Ascending aorta (tissue), 2 donors: ENCODE measurements around the gene MOCS2. TPM values are rescaled to one million over a fixed set of nuclear protein-coding genes. Genes with fewer than 3 reads are reported as not detected.

Source experiments
- DNase-seq, 2 donors: peaks; one replicate each; pipeline ENCODE4 v3.0.0-alpha.2; 2019; ENCODE audit warnings: low spot score in 2 of 2
- H3K27ac ChIP-seq, 2 donors: fragments of 200-600 bp; sonication (generic); one replicate each; pipeline ENCODE4 v1.5.1; 2016 to 2017; ENCODE audit warnings: mild to moderate bottlenecking in 1 of 2
- H3K27me3 ChIP-seq: fragments of 200-600 bp; sonication (generic); one replicate; pipeline ENCODE4 v1.5.1; 2017
- H3K36me3 ChIP-seq, 2 donors: fragments of 200-600 bp; sonication (generic); one replicate each; pipeline ENCODE4 v1.5.1; 2016
- H3K4me1 ChIP-seq, 2 donors: fragments of 200-600 bp; sonication (generic); one replicate each; pipeline ENCODE4 v1.5.1; 2016 to 2017; ENCODE audit warnings: mild to moderate bottlenecking in 1 of 2
- H3K4me3 ChIP-seq, 2 donors: fragments of 200-600 bp; sonication (generic); one replicate each; pipeline ENCODE4 v1.5.1; 2016 to 2017; ENCODE audit warnings: mild to moderate bottlenecking in 1 of 2
- H3K9me3 ChIP-seq, 2 donors: fragments of 200-600 bp; sonication (generic); one replicate each; pipeline ENCODE4 v1.5.1; 2016
- CTCF ChIP-seq, 3 experiments: fragments of 200-600 bp in 2 of 3; fragments of 450-650 bp in 1 of 3; sonication (generic) in 2 of 3; IDR thresholded peaks; one replicate each; pipeline ENCODE4 v1.5.1; 2016 to 2019; ENCODE audit warnings: antibody characterized with exemption in 3 of 3, mild to moderate bottlenecking in 1 of 3, moderate library complexity in 1 of 3
- intact Hi-C: fragments of 100-400 bp; cut with DNase I; formaldehyde crosslinking; loops from one replicate; pipeline ENCODE4 v1.15.1; 2023
- total RNA-seq: library from RNA; depleted of rRNA; stranded (reverse); fragments of >200 nt; gene quantifications from one replicate; pipeline ENCODE4 v1.1.0, GENCODE V29; 2016

Gene MOCS2
- total RNA-seq, 1 donor from 2014 or later: 21.3 TPM

- H3K27me3 ChIP-seq: no peaks in the 10 kb centered on the region
- DNase-seq: no peak
- no peaks in the 10 kb centered on the region for H3K36me3 ChIP-seq
- no peaks in the 10 kb centered on the region for H3K9me3 ChIP-seq
- H3K4me3 ChIP-seq: no peak overlapping the region
- no peak for TF ChIP-seq CTCF (IDR thresholded peaks at IDR 0.05)
- H3K4me1 ChIP-seq: peaks cover 0 to 3% of the 10 kb centered on the region in 2 donors
- H3K27ac ChIP-seq: no peak overlapping the region
- intact Hi-C loops: no loop called here
These were observed 21.9 kb downstream of the MOCS2 start for GRCh38 chr5:53087621-53088121.

GRCh38 chr5:53087171-53087570 is 22.4 kb downstream of the MOCS2 start:
- H3K4me1 ChIP-seq: peaks cover 0 to 3% of the 10 kb centered on the region in 2 donors
- H3K27ac ChIP-seq: no peak overlapping the region
- H3K9me3 ChIP-seq: no peaks in the 10 kb centered on the region
- TF ChIP-seq CTCF (IDR thresholded peaks at IDR 0.05): no peak
- no peaks in the 10 kb centered on the region for H3K27me3 ChIP-seq
- no peaks in the 10 kb centered on the region for H3K36me3 ChIP-seq
- no peak for DNase-seq
- intact Hi-C loops: no loop called here
- no peak overlapping the region for H3K4me3 ChIP-seq

GRCh38 chr5:53084546-53085255 is 24.9 kb downstream of the MOCS2 start:
- TF ChIP-seq CTCF (IDR thresholded peaks at IDR 0.05): no peak
- Histone ChIP-seq H3K4me3 (no peak overlapping the region), H3K27ac (no peak overlapping the region), H3K27me3 (no peaks in the 10 kb centered on the region), H3K9me3 (no peaks in the 10 kb centered on the region), H3K4me1 (no peaks in the 10 kb centered on the region), H3K36me3 (no peaks in the 10 kb centered on the region)
- intact Hi-C loops: no loop called here
- DNase-seq: no peak

GRCh38 chr5:53083927-53084326 is 25.6 kb downstream of the MOCS2 start:
- H3K27me3 ChIP-seq: no peaks in the 10 kb centered on the region
- H3K27ac ChIP-seq: no peak overlapping the region
- no peaks in the 10 kb centered on the region for H3K36me3 ChIP-seq
- TF ChIP-seq CTCF (IDR thresholded peaks at IDR 0.05): no peak
- no peaks in the 10 kb centered on the region for H3K4me1 ChIP-seq
- no peak for DNase-seq
- H3K9me3 ChIP-seq: no peaks in the 10 kb centered on the region
- intact Hi-C loops: no loop called here
- H3K4me3 ChIP-seq: no peak overlapping the region

- no peak for TF ChIP-seq CTCF (IDR thresholded peaks at IDR 0.05)
- Histone ChIP-seq H3K9me3 (no peaks in the 10 kb centered on the region), H3K36me3 (peaks cover 0 to 3% of the 10 kb centered on the region in 2 donors), H3K4me3 (no peak overlapping the region), H3K27me3 (no peaks in the 10 kb centered on the region), H3K27ac (no peak overlapping the region), H3K4me1 (no peaks in the 10 kb centered on the region)
- DNase-seq: no peak
- intact Hi-C loops: no loop called here
These were observed 29.3 kb downstream of the MOCS2 start for GRCh38 chr5:53080271-53080670.
